Measurements from ENCODE around the gene UBE2D3. TPM values are rescaled to one million over a fixed set of nuclear protein-coding genes. Genes with fewer than 3 reads are reported as not detected.

Gene UBE2D3
- polyA plus RNA-seq, 1 donor from 2014 or later = 373 TPM

GRCh38 chr4:102809190-102809589, 18.2 kb downstream of the UBE2D3 start:
- Histone ChIP-seq H3K9me2 (ENCODE audit: insufficient read depth, low read length) (no peaks in the 10 kb centered on the region), H3K79me2 (replicated peaks; ENCODE audit: insufficient read depth, low read length) (peaks cover 66% of the 10 kb centered on the region), H3F3A (ENCODE audit: insufficient read depth, low read length, poor library complexity, severe bottlenecking) (no peaks in the 10 kb centered on the region), H3K4me2 (ENCODE audit: low read length) (no peak overlapping the region), H3K9ac (ENCODE audit: low read length) (no peak overlapping the region), H2AFZ (ENCODE audit: low read depth, low read length) (no peak overlapping the region), H3K36me3 (ENCODE audit: insufficient read depth, low read length) (peaks cover 4% of the 10 kb centered on the region), H4K20me1 (ENCODE audit: insufficient read depth) (peaks cover 3% of the 10 kb centered on the region), H3K9me3 (ENCODE audit: low read length) (no peaks in the 10 kb centered on the region), H3K27ac (ENCODE audit: low read length) (no peak overlapping the region), H3K4me3 (ENCODE audit: low read length) (no peak overlapping the region), H3K27me3 (ENCODE audit: insufficient read depth, low read depth, low read length) (no peaks in the 10 kb centered on the region)
- TF ChIP-seq EZH2 (IDR thresholded peaks at IDR 0.05; ENCODE audit: borderline replicate concordance, insufficient read depth, low read length, poor library complexity, severe bottlenecking) (no peak), MXI1 (conservative IDR thresholded peaks at IDR 0.05; ENCODE audit: poor library complexity, severe bottlenecking) (no peak), TAF1 (IDR thresholded peaks at IDR 0.05; ENCODE audit: low read depth) (no peak), CTCF (IDR thresholded peaks at IDR 0.05; ENCODE audit: poor library complexity, severe bottlenecking) (no peak), REST (IDR thresholded peaks at IDR 0.05; ENCODE audit: borderline replicate concordance) (no peak), POLR2AphosphoS5 (IDR thresholded peaks at IDR 0.05) (no peak), SMC3 (conservative IDR thresholded peaks at IDR 0.05; ENCODE audit: poor library complexity) (no peak), EP300 (conservative IDR thresholded peaks at IDR 0.05; ENCODE audit: poor library complexity, severe bottlenecking) (no peak), RAD21 (conservative IDR thresholded peaks at IDR 0.05) (no peak)

DNA sequence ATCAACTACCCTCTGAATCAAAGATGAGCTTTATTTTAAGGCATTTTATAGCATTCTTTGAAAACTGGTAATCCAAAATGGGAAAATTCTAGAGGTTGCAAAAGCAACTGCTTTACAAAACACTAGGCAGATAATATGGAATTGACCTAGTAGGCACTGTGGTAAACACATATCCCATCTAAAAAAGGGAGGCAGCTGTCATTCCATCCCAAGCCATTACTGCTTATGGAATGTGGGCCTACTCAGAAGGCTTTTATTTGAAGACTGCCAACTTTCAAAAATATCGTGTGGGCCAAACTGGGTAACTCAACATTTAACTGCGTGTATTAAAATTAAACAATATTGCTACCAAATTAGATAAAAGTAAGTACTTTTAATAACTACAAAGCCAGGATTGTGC, 19.3 kb downstream of the UBE2D3 start:
- Histone ChIP-seq H3K9ac (ENCODE audit: low read length) (no peak overlapping the region), H3K9me2 (ENCODE audit: insufficient read depth, low read length) (no peaks in the 10 kb centered on the region), H3K27me3 (ENCODE audit: insufficient read depth, low read depth, low read length) (no peaks in the 10 kb centered on the region), H3K4me2 (ENCODE audit: low read length) (no peak overlapping the region), H3K36me3 (ENCODE audit: insufficient read depth, low read length) (peaks cover 5% of the 10 kb centered on the region), H3K79me2 (replicated peaks; ENCODE audit: insufficient read depth, low read length) (peaks cover 55% of the 10 kb centered on the region), H4K20me1 (ENCODE audit: insufficient read depth) (peaks cover 3% of the 10 kb centered on the region), H3F3A (ENCODE audit: insufficient read depth, low read length, poor library complexity, severe bottlenecking) (no peaks in the 10 kb centered on the region), H3K9me3 (ENCODE audit: low read length) (no peaks in the 10 kb centered on the region), H2AFZ (ENCODE audit: low read depth, low read length) (no peak overlapping the region), H3K27ac (ENCODE audit: low read length) (no peak overlapping the region), H3K4me3 (ENCODE audit: low read length) (no peak overlapping the region)
- no peak for TF ChIP-seq MXI1 (conservative IDR thresholded peaks at IDR 0.05; ENCODE audit: poor library complexity, severe bottlenecking)

GRCh38 chr4:102807345-102807744, 20.0 kb downstream of the UBE2D3 start:
- Histone ChIP-seq H3K9me2 (ENCODE audit: insufficient read depth, low read length) (no peaks in the 10 kb centered on the region), H3K4me2 (ENCODE audit: low read length) (no peak overlapping the region), H3K9me3 (ENCODE audit: low read length) (no peaks in the 10 kb centered on the region), H4K20me1 (ENCODE audit: insufficient read depth) (peaks cover 1% of the 10 kb centered on the region), H2AFZ (ENCODE audit: low read depth, low read length) (no peak overlapping the region), H3K79me2 (replicated peaks; ENCODE audit: insufficient read depth, low read length) (peaks cover 52% of the 10 kb centered on the region), H3K36me3 (ENCODE audit: insufficient read depth, low read length) (peaks cover 5% of the 10 kb centered on the region), H3K4me3 (ENCODE audit: low read length) (no peak overlapping the region), H3F3A (ENCODE audit: insufficient read depth, low read length, poor library complexity, severe bottlenecking) (no peaks in the 10 kb centered on the region), H3K9ac (ENCODE audit: low read length) (no peak overlapping the region), H3K27me3 (ENCODE audit: insufficient read depth, low read depth, low read length) (no peaks in the 10 kb centered on the region), H3K27ac (ENCODE audit: low read length) (no peak overlapping the region)
- no peak for TF ChIP-seq EP300 (conservative IDR thresholded peaks at IDR 0.05; ENCODE audit: poor library complexity, severe bottlenecking)
- no peak for TF ChIP-seq RAD21 (conservative IDR thresholded peaks at IDR 0.05)

Data from neural cell (in vitro differentiated cells).